Lower leg skin (tissue), 3 donors: ENCODE results near the gene GCLC.

Experiments
- CTCF ChIP-seq, 3 donors: fragments of 450-650 bp; IDR thresholded peaks; one replicate each; pipeline ENCODE4 v1.5.1; 2016; ENCODE audit warnings: antibody characterized with exemption in 3 of 3, mild to moderate bottlenecking in 3 of 3, moderate library complexity in 2 of 3
- POLR2A ChIP-seq, 2 donors: fragments of 450-650 bp; IDR thresholded peaks; one replicate each; pipeline ENCODE4 v1.6.1; 2016 to 2017; ENCODE audit warnings: antibody characterized with exemption in 2 of 2, mild to moderate bottlenecking in 1 of 2, moderate library complexity in 1 of 2

GRCh38 chr6:53464927-53465460 is 79.9 kb downstream of the GCLC start:
- TF ChIP-seq CTCF (IDR thresholded peaks at IDR 0.05) (no peak), POLR2A (IDR thresholded peaks at IDR 0.05) (no peak)
